H1 (cell line): Measurements from ENCODE around the gene DPP10.

Experiments used
- TAF7 ChIP-seq: optimal IDR thresholded peaks from 2 replicates; pipeline ENCODE3; 2011; ENCODE audit warnings: low read depth, mild to moderate bottlenecking, inconsistent platforms, low read length, moderate library complexity, borderline replicate concordance
- TEAD4 ChIP-seq: IDR thresholded peaks from 2 replicates; pipeline ENCODE4 v1.6.1; 2012; ENCODE audit warnings: low read depth, low read length, inconsistent platforms, mixed read lengths
- YY1 ChIP-seq: IDR thresholded peaks from 2 replicates; pipeline ENCODE4 v1.6.1; 2011; ENCODE audit warnings: low read depth, mild to moderate bottlenecking, low read length

GRCh38 chr2:114962532-114962931 is 520.1 kb downstream of the DPP10 start:
- TF ChIP-seq TEAD4 = no peak
- no peak for TF ChIP-seq TAF7
- no peak for TF ChIP-seq YY1
